HG02943 (cell line): ENCODE data around the gene SLC9A3.

Source experiments
- ATAC-seq: cut with Tn5 transposase; IDR thresholded peaks from one replicate; pipeline ENCODE4 v1.9.1; 2021; ENCODE audit warnings: mild to moderate bottlenecking, low read depth, moderate library complexity; ENCODE audit not compliant: unreplicated experiment

SLC9A3 gene

GRCh38 chr5:527646-528628, 3.7 kb upstream of the SLC9A3 start:
- no peak for ATAC-seq

- ATAC-seq, result no peak
These were observed 2.3 kb upstream of the SLC9A3 start for GRCh38 chr5:526456-527088.

DNA sequence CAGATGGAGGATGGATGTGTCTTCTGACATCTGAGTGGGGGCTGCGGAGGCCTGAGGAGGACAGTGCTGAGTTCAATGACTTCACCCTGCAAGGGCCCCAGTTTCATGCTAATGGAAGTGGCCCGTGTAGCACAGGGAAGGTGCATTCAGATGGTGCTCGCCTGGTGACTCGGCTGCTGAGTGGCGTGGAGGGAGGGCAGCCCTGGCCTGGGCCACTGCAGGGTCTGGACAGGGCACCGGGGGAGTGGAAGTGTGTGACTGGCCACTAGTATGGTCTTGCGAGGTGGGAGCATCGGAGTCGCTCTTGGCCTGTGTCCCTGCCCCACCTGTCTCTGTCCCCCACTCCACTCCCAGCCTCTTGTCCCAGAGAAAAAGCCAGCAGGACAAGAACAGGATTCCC, 1.7 kb upstream of the SLC9A3 start:
- no peak for ATAC-seq

DNA sequence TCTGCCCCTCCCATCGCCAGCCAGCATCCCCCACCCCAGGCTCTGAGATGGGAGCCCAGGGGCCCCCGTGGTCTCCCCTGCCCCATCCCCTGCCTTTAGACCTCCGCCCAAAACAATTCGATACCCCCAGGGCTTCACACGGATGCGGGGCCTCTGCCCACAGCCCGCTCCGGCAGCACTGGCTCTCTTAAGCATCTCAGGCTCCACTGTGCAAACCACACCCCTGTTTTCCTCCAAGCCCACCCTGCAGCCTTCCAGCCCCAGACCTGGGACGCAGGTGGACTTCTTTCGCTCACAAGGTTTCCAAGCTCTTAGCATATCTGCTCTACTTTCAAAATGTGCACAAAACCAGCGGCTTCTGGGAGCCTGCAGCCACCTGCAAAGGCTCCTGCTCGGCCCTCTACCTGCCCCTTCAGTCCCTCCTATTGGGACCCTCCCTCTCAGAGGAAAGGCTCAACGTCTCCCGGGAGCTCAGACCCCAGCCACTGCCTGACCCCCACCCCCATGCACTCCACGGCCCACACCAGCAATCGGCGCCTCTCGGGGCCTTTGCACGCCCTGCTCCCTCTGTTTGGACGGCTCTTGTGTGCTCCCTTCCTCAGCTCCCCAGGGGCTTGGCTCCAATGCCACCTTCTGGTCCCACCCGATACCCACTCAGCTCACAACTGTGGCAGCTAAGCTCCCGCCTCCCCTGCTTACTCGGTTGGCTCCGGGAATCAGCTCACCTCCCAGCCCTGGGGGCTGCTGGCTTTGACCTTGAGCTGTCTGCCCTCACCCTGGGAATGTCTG, 918 bp upstream of the SLC9A3 start:
- no peak for ATAC-seq

DNA sequence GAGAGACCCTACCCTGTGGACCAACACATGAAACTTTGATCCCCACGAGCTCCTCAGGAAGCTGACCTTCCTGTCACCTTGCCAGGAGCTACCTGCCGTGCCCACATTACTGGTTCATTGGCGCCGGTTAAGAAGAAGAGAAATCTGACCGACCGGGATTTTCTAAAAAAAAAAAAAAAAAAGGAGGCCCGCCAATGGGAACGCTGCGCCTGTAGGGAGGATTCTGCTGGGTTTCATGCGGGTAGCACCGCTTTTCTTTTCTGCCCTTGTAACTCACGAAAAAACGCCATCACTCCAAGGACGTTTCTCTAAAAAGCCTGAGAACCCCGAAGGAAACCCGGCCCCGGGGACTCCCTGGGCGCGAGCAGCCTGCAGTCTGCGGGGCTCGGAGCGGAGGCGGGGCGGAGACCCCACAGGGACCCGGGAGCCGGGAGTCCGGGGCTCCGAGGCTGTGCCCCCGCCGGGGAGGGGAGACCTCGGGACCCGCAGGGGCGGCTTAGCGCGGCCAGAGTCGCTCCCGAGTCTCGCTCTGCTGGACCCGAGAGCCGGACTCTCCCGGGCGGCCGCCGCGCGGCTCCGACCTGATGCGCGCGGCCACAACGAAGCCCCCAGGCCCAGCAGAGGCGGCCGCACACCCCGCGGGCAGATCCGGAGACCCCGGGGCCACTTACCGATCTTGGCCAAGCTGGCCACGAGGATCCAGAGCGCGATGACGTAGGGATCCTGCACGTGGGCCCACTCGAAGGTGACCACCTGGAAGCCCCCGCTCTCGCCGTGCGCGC, 617 bp downstream of the SLC9A3 start:
- no peak for ATAC-seq

DNA sequence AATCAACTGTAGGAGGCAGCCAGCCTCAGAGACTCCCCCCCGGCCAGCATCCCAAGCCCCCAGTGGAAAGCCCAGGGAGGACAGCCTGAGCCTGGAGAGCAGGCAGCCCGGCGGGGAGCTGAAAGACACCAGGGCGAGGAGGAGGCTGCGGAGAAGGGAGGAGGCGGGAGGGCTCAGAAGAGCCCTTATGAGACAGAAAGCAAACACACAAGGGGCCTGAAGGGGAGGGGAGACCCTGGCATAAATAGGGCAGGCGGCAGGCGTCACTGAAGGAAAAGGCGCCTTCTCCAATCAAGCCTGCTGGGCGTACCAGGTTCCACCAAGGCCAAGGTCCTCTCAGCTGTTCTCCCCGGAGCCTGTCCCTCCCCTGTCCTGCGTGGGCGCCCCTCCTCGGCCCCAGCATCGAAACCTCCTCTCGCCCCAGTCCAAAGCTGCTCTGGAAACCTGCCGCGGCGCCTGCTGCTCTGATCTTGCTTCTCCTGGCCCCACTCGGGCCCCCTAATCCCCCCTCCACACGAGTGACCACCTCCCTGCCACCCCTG, 1.3 kb downstream of the SLC9A3 start:
- no peak for ATAC-seq

DNA sequence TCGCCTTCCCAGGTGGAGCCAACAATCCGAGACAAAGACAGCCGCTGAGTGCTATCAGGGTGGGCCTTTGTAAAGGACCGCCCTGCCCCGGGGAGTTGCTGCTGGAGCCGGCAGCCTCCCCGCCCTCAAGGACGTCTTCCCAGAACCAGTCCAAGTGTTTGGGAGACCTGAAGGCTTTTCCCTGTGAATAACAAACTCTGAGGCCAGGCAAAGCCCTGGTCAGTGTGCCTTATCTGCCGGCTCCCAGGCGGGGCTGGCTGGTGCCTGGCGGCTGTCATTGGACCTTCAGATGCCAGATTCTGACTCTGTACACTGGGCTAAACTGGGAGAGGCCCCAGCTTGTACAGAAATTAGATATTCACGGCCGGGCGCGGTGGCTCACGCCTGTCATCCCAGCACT, 2.1 kb downstream of the SLC9A3 start:
- no peak for ATAC-seq

GRCh38 chr5:521680-522079, 2.6 kb downstream of the SLC9A3 start:
- ATAC-seq, result no peak

- ATAC-seq, result no peak
These were observed 3.4 kb downstream of the SLC9A3 start for GRCh38 chr5:520850-521226.

- no peak for ATAC-seq
These were observed 3.9 kb downstream of the SLC9A3 start for GRCh38 chr5:520196-520849.

DNA sequence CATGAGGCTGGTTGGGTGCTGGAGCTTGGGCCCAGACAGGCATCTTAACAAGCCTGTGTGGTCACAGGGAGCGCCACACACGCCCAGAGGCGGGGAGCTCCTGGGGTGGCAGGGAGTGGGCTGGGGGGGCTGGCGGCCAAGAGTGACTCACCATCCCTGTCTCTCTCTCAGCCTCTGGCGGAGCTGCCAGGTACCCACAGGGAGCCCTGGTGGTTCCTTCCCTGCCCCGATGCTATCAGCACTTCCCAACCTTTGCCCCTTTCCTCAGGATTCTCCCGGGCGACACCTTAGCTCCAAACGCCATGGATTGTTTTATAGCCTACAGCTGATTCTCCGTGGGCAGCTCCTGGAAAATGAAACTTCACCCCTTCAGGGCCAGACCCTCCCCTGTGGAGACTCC, 5.5 kb downstream of the SLC9A3 start:
- ATAC-seq, result no peak

GRCh38 chr5:517535-518100, 6.6 kb downstream of the SLC9A3 start:
- no peak for ATAC-seq

DNA sequence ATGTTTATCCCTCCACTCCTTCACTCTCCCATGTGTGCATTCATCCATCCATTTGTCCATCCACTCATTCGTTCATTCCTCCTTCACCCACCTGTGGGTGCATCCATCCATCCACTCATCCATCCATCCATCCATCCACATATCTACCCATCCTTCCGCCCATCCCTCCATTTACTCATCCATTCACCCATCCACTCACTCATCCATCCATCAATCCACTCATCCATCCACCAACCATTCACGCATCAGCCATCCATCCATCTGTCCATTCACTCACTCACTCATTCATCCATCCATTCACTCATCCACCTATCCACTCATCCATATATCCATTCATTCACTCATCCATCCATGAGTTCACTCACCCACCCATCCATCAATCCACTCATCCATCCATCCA, 7.3 kb downstream of the SLC9A3 start:
- ATAC-seq, result no peak

DNA sequence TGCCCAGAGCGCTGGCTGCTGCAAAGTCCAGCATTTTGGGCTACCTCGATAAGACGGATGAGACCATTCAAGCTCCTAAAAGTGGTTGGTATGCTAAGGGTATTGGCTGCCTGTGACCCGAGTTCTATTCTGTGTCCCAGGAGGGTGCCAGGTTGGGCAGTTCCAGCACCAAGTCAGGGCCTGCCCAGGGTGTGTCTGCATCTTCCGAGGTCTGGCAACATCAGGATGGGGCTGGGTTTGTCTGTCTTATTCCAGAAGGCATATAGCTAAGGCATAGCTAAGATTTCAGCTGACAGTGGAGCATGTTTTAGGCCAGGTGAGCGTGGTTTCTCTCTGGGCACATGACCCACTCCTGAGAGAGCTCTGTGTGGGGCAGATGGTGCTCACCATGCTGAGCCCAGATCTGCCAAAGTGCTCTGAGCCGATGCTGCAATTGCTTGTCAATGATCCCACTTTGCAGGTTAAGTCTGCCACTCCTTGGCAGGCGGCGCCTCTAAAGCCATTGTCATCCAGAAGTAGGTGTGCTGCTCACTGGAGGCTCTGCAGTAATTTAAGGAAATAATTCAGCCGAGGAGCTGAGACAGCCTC, 7.8 kb downstream of the SLC9A3 start:
- ATAC-seq, result no peak

GRCh38 chr5:515273-515836, 8.9 kb downstream of the SLC9A3 start:
- no peak for ATAC-seq

DNA sequence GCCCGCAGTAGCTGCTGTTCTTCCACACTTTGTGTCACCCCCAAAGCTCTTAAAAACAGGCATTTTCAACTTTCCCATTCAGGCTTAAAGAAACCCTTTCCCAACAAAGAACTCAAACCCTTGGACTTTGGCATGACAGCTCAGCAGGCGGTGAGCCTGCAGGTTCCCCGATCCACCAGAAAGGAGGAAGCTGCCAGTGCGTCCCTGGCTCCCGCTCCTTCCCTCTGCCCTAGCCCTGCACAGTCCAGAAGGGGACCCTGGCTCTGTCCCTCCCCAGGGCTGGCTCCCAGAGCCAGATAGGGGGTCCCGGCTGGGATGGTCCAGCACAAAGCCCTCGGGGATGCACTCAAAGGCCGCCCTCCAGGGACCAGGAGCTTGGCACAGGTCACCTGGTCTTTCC, 9.6 kb downstream of the SLC9A3 start:
- no peak for ATAC-seq

GRCh38 chr5:514101-514485, 10.2 kb downstream of the SLC9A3 start:
- ATAC-seq, result no peak

GRCh38 chr5:513216-514100, 10.8 kb downstream of the SLC9A3 start:
- ATAC-seq, result no peak
